Hepatocyte (in vitro differentiated cells): ENCODE results near the gene FYN. TPM values are rescaled to one million over a fixed set of nuclear protein-coding genes. Genes with fewer than 3 reads are reported as not detected.

Experiments
- DNase-seq: peaks from one replicate; pipeline ENCODE4 v3.0.0-alpha.2; 2016; ENCODE audit warnings: low spot score
- H2AFZ ChIP-seq: fragments of 200-600 bp; sonication (generic); 2 replicates; pipeline ENCODE4 v1.6.0; 2016; ENCODE audit warnings: antibody characterized with exemption, mild to moderate bottlenecking
- H3K27ac ChIP-seq: fragments of 200-600 bp; sonication (generic); 2 replicates; pipeline ENCODE4 v1.5.1; 2016; ENCODE audit warnings: mild to moderate bottlenecking
- H3K27me3 ChIP-seq: fragments of 200-600 bp; sonication (generic); 2 replicates; pipeline ENCODE4 v1.6.1; 2016
- H3K36me3 ChIP-seq: fragments of 200-600 bp; sonication (generic); replicated peaks from 2 replicates; pipeline ENCODE4 v1.5.1; 2016; ENCODE audit warnings: low read depth; ENCODE audit not compliant: insufficient read depth
- H3K4me1 ChIP-seq: fragments of 200-600 bp; sonication (generic); 2 replicates; pipeline ENCODE4 v1.5.1; 2016; ENCODE audit warnings: mild to moderate bottlenecking, moderate library complexity; ENCODE audit not compliant: insufficient read depth
- H3K4me2 ChIP-seq: fragments of 200-600 bp; sonication (generic); 2 replicates; pipeline ENCODE4 v1.6.0; 2016
- H3K4me3 ChIP-seq: fragments of 200-600 bp; sonication (generic); 2 replicates; pipeline ENCODE4 v1.5.1; 2016; ENCODE audit warnings: mild to moderate bottlenecking
- H3K79me2 ChIP-seq: fragments of 200-600 bp; sonication (generic); 2 replicates; pipeline ENCODE4 v1.6.0; 2017; ENCODE audit warnings: mild to moderate bottlenecking
- H3K9me2 ChIP-seq: fragments of 200-600 bp; sonication (generic); replicated peaks from 2 replicates; pipeline ENCODE4 v1.6.0; 2017; ENCODE audit warnings: mild to moderate bottlenecking; ENCODE audit not compliant: insufficient read depth
- H3K9me3 ChIP-seq: fragments of 200-600 bp; sonication (generic); 2 replicates; pipeline ENCODE4 v1.5.1; 2016; ENCODE audit warnings: low read depth, mild to moderate bottlenecking
- H4K20me1 ChIP-seq: fragments of 200-600 bp; sonication (generic); 2 replicates; pipeline ENCODE4 v1.6.0; 2016; ENCODE audit warnings: mild to moderate bottlenecking; ENCODE audit not compliant: insufficient read depth, poor library complexity, severe bottlenecking
- EZH2 ChIP-seq: fragments of 200-600 bp; sonication (generic); IDR thresholded peaks from 2 replicates; pipeline ENCODE4 v1.6.1; 2016; ENCODE audit warnings: antibody characterized with exemption, mild to moderate bottlenecking, borderline replicate concordance
- EZH2phosphoT487 ChIP-seq: fragments of 200-600 bp; sonication (generic); IDR thresholded peaks from one replicate; pipeline ENCODE4 v1.6.1; 2018; ENCODE audit warnings: antibody characterized with exemption, mild to moderate bottlenecking, low read depth, moderate library complexity; ENCODE audit not compliant: unreplicated experiment, severe bottlenecking
- WGBS: methylation state at CpG from one replicate; pipeline ENCODE4 v1.1.6; 2016; ENCODE audit warnings: low lambda C conversion rate; ENCODE audit errors: missing lambda C conversion rate; 5-methylcytosine and 5-hydroxymethylcytosine counted together
- polyA plus RNA-seq: library from polyadenylated mRNA; unstranded; fragments of >200 nt; fragmentation: Nextera tagmentation; extraction: Ambion mirVana; gene quantifications from 2 replicates; pipeline ENCODE4 v1.2.1, GENCODE V29; 2016
- total RNA-seq: library from RNA; depleted of rRNA; stranded (reverse); fragments of >200 nt; gene quantifications from 2 replicates; pipeline ENCODE4 v1.2.3, GENCODE V29; 2014
- TF ChIP-seq, protein P1 (sequence below): fragments of 200-600 bp; sonication (generic); IDR thresholded peaks from 2 replicates; pipeline ENCODE4 v1.5.1; 2016; ENCODE audit warnings: antibody characterized with exemption, mild to moderate bottlenecking; ENCODE audit not compliant: poor library complexity

The FYN gene
- total and polyA plus RNA-seq, 2 experiments from 2014 or later: 40.0 to 70.1 TPM

DNA sequence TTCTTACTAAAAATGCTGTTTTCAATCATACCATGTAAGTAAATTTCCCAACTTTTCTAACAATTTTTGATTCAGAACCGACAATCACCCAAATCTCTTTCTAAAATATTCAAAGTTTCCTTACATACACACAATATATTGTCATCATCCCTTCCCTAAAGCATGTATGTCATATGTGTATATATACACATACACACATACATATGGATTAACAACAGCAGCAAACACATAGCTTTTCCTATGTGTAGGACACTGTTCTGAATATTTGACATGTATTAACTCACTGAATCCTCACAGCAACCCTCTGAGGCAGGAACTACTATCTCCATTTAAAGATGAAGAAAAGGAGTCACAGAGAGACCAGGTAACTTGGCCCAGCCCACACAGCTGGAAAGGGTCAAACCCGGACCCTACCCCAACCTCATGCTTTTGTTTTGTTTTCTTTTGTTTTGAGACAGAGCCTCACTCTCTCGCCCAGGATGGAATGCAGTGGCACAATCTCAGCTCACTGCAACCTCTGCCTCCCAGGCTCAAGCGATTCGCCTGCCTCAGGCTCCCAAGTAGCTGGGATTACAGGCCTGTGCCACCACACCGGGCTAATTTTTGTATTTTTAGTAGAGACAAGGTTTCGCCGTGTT is 7.2 kb downstream of the FYN start:
- Histone ChIP-seq H3K27ac (no peak overlapping the region), H3K27me3 (no peaks in the 10 kb centered on the region), H3K9me3 (no peaks in the 10 kb centered on the region), H3K79me2 (peaks cover 89% of the 10 kb centered on the region), H3K4me1 (peaks cover 8% of the 10 kb centered on the region), H4K20me1 (peaks cover 7% of the 10 kb centered on the region), H3K9me2 (no peaks in the 10 kb centered on the region), H2AFZ (no peak overlapping the region), H3K36me3 (no peaks in the 10 kb centered on the region), H3K4me3 (no peak overlapping the region), H3K4me2 (no peak overlapping the region)
- no peak for DNase-seq
- TF ChIP-seq, protein P1, sequence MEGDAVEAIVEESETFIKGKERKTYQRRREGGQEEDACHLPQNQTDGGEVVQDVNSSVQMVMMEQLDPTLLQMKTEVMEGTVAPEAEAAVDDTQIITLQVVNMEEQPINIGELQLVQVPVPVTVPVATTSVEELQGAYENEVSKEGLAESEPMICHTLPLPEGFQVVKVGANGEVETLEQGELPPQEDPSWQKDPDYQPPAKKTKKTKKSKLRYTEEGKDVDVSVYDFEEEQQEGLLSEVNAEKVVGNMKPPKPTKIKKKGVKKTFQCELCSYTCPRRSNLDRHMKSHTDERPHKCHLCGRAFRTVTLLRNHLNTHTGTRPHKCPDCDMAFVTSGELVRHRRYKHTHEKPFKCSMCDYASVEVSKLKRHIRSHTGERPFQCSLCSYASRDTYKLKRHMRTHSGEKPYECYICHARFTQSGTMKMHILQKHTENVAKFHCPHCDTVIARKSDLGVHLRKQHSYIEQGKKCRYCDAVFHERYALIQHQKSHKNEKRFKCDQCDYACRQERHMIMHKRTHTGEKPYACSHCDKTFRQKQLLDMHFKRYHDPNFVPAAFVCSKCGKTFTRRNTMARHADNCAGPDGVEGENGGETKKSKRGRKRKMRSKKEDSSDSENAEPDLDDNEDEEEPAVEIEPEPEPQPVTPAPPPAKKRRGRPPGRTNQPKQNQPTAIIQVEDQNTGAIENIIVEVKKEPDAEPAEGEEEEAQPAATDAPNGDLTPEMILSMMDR: no peak
- TF ChIP-seq EZH2phosphoT487 (no peak), EZH2 (no peak)
- WGBS: 87% methylated on average over 8 of the region's 8 CpGs

DNA sequence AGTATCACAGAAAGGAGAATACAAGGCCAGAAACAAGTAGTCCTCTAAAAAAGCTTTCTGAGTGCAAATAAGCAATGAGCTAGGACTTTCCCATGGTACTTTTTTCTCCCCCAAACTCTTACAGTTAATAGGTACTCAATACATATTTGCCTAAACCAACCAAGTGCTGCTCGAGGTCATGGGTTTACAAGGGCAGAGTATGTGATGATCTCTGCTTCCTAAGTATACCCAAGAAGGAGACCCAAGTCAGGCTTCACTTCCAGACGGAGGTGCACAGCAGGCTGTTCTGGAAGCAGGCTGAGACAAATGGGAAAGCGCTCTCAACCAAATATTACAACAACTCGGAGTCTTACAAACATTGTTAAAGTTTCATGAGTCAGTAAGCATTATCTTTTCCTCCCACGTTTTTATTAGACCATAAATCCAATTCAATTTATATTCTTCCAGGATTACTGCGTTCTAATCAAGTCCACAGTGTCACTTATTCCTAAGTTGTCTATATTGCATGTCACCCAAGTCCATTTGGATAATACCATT is 8.1 kb downstream of the FYN start:
- WGBS: 50% methylated on average over 6 of the region's 6 CpGs

DNA sequence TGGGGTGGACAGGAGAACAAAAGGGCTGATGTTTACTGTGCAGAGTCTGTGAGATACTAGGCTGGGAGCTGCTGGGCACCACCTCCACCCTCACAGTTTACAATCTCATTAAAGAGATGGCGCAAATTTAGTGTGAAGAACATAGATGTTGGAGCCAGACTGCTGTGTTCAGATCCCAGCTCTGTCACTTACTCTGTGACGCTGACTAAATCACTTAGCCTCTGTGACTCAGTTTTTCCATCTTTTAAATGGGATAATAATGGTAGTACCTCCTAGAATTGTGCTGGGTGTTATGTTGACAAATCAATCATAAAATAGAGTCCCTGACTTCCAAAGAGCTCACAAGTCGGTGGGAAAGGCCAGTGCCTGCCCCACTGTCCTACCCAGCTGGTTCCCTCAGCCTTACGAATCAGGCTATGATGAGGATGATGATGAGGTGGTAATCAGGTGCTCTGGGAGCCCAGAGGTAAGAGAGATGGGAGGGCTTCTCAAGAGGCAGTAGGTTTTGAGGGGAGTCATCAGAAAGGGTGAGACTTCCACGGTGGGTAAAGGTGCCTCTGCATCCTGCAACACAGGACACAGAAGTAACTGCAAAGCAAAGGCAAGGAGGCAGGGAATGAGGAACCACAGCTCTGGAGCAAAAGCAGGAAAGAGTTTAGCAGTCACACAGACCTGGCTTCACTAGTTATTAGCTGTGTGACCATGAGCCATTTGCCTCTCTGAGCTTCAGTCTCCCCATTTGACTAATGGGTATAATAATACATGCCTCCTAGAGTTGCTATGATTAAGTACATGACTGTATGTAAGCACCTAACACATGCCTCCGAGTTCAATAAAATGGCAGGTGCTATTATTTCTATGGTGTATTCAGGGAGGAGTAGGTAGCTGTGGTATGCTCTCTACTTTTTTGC is 8.9 kb downstream of the FYN start:
- Histone ChIP-seq H3K36me3 (no peaks in the 10 kb centered on the region), H3K9me3 (no peaks in the 10 kb centered on the region), H3K79me2 (peaks cover 95% of the 10 kb centered on the region), H3K27me3 (no peaks in the 10 kb centered on the region), H2AFZ (no peak overlapping the region), H3K4me1 (peaks cover 4% of the 10 kb centered on the region), H3K4me2 (no peak overlapping the region), H4K20me1 (peaks cover 9% of the 10 kb centered on the region), H3K27ac (no peak overlapping the region), H3K9me2 (no peaks in the 10 kb centered on the region), H3K4me3 (no peak overlapping the region)
- 93% methylated on average over 6 of the region's 6 CpGs for WGBS
- TF ChIP-seq EZH2phosphoT487 (no peak), EZH2 (no peak)
- TF ChIP-seq, protein P1: no peak
- DNase-seq: no peak

More for the DNA sequence above, 8.1 kb downstream of the FYN start:
- Histone ChIP-seq H3K4me1 (peaks cover 4% of the 10 kb centered on the region), H2AFZ (no peak overlapping the region), H3K4me2 (no peak overlapping the region), H3K9me3 (no peaks in the 10 kb centered on the region), H3K36me3 (no peaks in the 10 kb centered on the region), H3K27ac (no peak overlapping the region), H3K27me3 (no peaks in the 10 kb centered on the region), H3K79me2 (peaks cover 95% of the 10 kb centered on the region), H4K20me1 (peaks cover 7% of the 10 kb centered on the region), H3K9me2 (no peaks in the 10 kb centered on the region), H3K4me3 (no peak overlapping the region)
- no peak for DNase-seq
- no peak for TF ChIP-seq EZH2phosphoT487
- TF ChIP-seq, protein P1: no peak
- no peak for TF ChIP-seq EZH2
